IPS-18c (cell line): Measurements from ENCODE around the gene TRIM2.
A peak's percentile ranks its signal among the peaks of the same experiment; 100 is the strongest.

Experiments used
- H3K4me3 ChIP-seq: 2 replicates; pipeline ENCODE4 v1.7.0; 2013; ENCODE audit warnings: low read depth, mild to moderate bottlenecking, low read length, moderate library complexity; ENCODE audit not compliant: insufficient read depth
- H3K9me3 ChIP-seq: one replicate; pipeline ENCODE4 v1.6.1; 2013; ENCODE audit warnings: mild to moderate bottlenecking, low read length, moderate library complexity; ENCODE audit not compliant: control insufficient read depth, insufficient read depth

The TRIM2 gene

GRCh38 chr4:153215921-153216320 lies 11.7 kb downstream of the TRIM2 start:
- H3K9me3 ChIP-seq: no peaks in the 10 kb centered on the region
- H3K4me3 ChIP-seq: no peak overlapping the region

DNA sequence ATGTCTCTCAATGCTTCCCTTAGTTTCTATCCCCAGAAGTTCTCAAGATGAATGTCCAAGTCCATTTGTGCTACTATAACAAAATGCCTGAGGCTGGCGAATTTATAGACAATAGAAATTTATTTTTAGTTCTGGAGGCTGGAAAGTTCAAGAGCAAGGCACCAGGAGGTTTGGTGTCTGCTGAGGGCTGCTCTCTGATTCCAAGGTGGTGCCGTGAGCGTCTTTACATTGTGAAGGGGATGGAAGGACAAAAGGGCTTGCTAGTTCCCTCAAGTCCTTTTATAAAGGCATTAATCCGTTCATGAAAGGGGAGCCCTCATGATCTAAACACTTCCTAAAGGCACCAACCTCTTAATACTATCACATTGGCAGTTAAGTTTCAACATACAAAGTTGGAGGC lies 12.3 kb downstream of the TRIM2 start:
- Histone ChIP-seq H3K9me3 (no peaks in the 10 kb centered on the region), H3K4me3 (no peak overlapping the region)

DNA sequence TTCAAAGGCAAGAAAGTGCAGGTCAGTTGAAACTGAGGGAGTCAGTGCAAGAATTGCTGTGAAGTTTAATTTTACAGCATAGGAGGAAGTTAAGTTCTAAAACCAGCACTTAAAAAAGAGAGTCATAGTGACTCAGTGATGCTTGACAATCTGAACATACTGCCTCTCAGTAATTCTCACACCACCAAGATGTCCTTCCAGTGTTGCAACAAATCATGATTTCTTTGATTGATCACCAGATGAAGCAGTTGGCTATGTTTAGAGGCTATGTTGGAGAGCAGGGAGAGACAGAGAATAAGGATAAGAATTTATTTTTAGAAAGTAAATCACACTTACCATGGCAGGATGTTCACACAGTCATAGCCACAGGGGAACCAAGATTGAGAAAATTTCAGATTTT lies 13.2 kb downstream of the TRIM2 start:
- Histone ChIP-seq H3K9me3 (no peaks in the 10 kb centered on the region), H3K4me3 (no peak overlapping the region)

- Histone ChIP-seq H3K4me3 (no peak overlapping the region), H3K9me3 (no peaks in the 10 kb centered on the region)
These were observed 14.7 kb downstream of the TRIM2 start for GRCh38 chr4:153218961-153219360.

DNA sequence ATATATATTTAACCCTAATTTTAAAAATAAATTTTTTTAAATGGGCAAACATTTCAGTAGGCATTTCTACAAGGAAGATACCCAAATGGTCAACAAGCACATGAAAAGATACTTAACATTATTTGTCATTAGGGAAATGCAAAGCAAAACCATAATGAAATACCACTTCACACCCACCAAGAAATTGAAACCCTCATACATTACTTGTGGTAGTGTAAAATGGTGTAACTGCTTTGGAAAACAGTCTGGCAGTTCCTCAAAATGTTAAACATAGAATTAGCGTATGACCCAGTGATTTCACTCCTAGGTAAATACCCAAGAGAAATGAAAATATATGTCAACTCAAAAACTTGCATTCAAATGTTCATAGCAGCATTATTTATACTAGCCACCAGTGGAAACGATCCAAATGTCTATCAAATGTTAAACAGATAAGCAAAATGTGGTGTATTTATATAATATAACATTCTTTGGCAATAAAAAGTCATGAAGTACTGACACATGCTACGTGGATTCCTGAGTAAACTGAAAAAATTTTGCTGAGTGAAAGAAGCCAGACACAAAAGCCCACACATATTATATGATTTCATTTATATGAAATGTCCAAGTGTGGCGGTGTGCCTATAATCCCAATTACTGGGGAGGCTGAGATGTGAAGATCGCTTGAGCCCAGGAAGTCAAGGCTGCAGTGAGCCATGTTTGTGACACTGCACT lies 16.6 kb downstream of the TRIM2 start:
- H3K4me3 ChIP-seq: no peak overlapping the region

DNA sequence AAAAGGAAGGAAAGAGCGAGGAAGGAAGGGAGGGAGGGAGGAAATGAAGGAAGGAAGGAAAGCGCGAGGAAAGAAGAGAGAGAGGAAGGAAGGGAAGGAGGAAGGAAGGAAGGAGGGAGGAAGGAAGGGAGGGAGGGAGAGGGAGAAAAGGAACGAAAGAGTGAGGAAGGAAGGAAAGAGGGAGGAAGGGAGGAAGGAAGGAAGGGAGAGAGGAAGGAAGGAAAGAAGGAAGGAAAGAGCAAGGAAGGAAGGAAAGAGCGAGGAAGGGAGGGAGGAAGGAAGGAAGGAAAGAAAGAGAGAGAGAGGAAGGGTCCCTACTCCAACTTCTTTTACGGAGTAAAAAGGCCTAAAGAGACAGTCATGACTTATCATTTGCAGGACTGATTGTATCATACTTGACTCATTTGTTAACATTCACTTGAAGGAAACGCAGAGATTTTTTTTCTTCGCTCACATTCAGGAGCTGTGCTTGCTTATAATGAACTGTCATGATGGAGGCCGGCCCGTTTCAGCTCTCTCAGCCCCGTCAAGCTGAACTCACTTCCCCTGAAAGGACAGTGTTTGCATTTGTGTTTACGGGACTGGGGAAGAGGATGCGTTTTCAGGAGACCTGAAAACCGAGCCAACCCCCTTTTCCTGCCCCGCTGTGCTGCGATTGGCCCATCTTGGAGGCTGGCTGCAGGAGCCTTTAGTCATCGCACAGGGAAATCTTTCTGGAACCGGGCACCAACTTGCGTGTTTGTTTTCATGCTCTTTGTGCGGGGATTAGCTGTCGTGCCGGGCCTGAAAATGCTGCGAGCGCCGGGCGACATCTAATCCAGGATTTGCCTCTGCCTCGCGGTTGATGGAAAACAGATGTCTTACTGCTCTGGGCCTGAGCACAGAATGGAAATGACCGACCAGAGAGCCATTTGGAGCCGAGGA lies 17.8 kb downstream of the TRIM2 start:
- no peaks in the 10 kb centered on the region for H3K9me3 ChIP-seq
- H3K4me3 ChIP-seq: peak overlapping the region; percentile 71

More for the DNA sequence above, 16.6 kb downstream of the TRIM2 start:
- H3K9me3 ChIP-seq: no peaks in the 10 kb centered on the region

GRCh38 chr4:153222707-153223426 lies 18.6 kb downstream of the TRIM2 start:
- peak overlapping the region; percentile 71 for H3K4me3 ChIP-seq
- no peaks in the 10 kb centered on the region for H3K9me3 ChIP-seq

GRCh38 chr4:153223427-153223801 lies 19.2 kb downstream of the TRIM2 start:
- Histone ChIP-seq H3K4me3 (peak overlapping the region; percentile 71; the same call in 1 of the 2 replicates), H3K9me3 (no peaks in the 10 kb centered on the region)

DNA sequence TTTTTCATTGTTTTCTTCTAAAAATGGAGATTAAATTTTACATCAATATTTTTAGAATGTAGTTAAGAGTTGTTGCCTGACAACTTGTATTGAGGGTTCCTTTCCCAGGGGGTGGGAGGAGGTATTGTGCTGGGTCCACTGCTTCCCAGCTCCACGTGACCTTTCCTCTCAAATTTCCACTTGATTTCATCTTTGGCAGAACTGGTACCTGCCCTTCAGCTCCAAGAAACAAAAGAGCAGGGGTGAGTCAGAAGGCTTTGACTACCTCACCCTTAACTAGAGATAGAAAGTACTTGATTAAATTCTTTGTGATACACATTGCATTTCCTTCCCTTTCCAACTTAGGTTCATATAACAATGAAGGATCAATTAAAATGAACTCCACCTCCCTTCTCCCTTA lies 19.7 kb downstream of the TRIM2 start:
- H3K4me3 ChIP-seq: peak overlapping the region; percentile 71; the same call in 1 of the 2 replicates
- H3K9me3 ChIP-seq: no peaks in the 10 kb centered on the region

GRCh38 chr4:153224474-153224873 lies 20.2 kb downstream of the TRIM2 start:
- Histone ChIP-seq H3K4me3 (no peak overlapping the region), H3K9me3 (no peaks in the 10 kb centered on the region)

- H3K4me3 ChIP-seq: no peak overlapping the region
These were observed 23.3 kb downstream of the TRIM2 start for GRCh38 chr4:153227469-153228075.

GRCh38 chr4:153228512-153229140 lies 24.4 kb downstream of the TRIM2 start:
- Histone ChIP-seq H3K9me3 (no peaks in the 10 kb centered on the region), H3K4me3 (no peak overlapping the region)

More at GRCh38 chr4:153227469-153228075, 23.3 kb downstream of the TRIM2 start:
- no peaks in the 10 kb centered on the region for H3K9me3 ChIP-seq

- Histone ChIP-seq H3K4me3 (no peak overlapping the region), H3K9me3 (no peaks in the 10 kb centered on the region)
These were observed 25.3 kb downstream of the TRIM2 start for GRCh38 chr4:153229545-153229944.

DNA sequence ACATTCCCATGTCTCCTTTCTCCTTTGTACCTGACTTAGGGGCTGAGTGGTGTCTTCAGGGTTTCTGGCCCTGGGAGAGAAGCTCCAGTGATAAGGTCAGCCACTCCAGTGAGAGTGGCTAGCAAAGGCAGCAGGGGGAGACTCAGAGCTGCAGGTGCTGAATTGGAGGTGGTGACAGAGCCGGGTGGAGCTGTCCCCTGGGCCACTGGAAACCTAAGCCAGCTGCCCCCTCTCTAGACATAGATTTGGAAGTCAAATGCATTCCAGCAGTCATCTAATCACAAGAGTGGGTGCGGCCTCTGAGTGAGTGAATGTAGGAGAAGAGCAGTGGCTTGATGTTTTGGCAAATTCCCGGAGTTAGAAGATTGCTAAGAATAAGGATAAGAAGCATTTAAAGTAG lies 28.5 kb downstream of the TRIM2 start:
- no peak overlapping the region for H3K4me3 ChIP-seq

DNA sequence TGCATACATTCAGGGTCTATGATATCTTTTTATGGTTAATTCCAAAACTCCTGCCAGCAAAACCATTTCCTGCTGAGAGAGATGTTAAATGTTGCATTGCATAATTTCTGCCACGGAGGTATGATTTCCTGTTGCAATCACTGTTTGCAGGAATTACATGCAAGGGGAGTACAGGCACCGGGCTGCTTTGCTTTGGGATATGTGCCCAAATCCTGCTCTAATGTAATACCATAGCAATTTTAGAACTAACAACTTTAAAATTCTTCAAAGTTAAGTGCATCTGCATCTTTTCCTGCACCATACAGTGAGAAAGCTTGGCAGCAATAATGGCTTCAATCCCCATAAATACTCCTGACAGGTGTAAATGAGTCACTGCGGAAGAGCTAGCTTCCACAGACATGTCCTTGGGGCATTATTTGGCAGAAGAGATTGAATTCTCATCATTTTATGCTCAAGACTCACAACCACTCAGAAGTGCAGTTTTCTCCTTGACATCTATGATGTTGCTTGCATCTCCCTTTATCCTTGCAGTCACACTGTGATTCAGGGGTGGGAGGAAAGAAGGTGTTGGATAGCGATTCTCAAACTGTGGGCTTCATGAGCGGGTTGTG lies 29.6 kb downstream of the TRIM2 start:
- no peaks in the 10 kb centered on the region for H3K9me3 ChIP-seq
- H3K4me3 ChIP-seq: no peak overlapping the region

More for the DNA sequence above, 28.5 kb downstream of the TRIM2 start:
- no peaks in the 10 kb centered on the region for H3K9me3 ChIP-seq

GRCh38 chr4:153234885-153235284 lies 30.6 kb downstream of the TRIM2 start:
- Histone ChIP-seq H3K4me3 (no peak overlapping the region), H3K9me3 (no peaks in the 10 kb centered on the region)
